A673 (cell line): Measurements from ENCODE around the gene ARL4C.

Experiments used
- CTCF ChIP-seq: fragments of 300-800, 200-600 bp; sonication (generic); conservative IDR thresholded peaks from 2 replicates; pipeline ENCODE4 v1.5.1; 2017; ENCODE audit warnings: low read depth, mild to moderate bottlenecking, antibody characterized with exemption, low read length, moderate library complexity, mixed read lengths
- EZH2 ChIP-seq: fragments of 200-600 bp; sonication (generic); IDR thresholded peaks from 2 replicates; pipeline ENCODE4 v1.6.1; 2017; ENCODE audit warnings: borderline replicate concordance, low read depth, mild to moderate bottlenecking, mixed read lengths, antibody characterized with exemption, low read length; ENCODE audit not compliant: poor library complexity, severe bottlenecking

- no peak for TF ChIP-seq CTCF
- no peak for TF ChIP-seq EZH2
Measured at GRCh38 chr2:234536178-234536965, 39.5 kb upstream of the ARL4C start.
